Activated CD4-positive, CD25-positive, alpha-beta regulatory T cell treated with anti-CD3 and anti-CD28 coated beads, Interleukin-2, amount 50 U/mL, for 72 hours (primary cell): ENCODE measurements around the gene MRGPRE.

Experiments used
- DNase-seq: peaks from one replicate; pipeline ENCODE4 v3.0.0; 2021

The MRGPRE gene

GRCh38 chr11:3208272-3208671 lies 23.9 kb downstream of the MRGPRE start:
- no peak for DNase-seq

- no peak for DNase-seq
These were observed 24.6 kb downstream of the MRGPRE start for GRCh38 chr11:3207526-3208189.

DNA sequence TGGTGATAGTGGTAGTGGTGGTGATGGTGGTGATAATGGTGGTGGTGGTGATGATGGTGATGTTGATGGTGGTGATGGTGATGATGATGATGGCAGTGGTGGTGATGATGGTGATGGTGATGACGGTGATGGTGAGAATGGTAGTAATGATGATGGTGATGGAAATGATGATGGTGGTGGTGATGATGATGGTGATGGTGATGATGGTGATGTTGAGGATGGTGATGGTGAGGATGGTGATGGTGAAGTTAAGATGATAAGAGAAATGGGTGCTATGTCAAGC lies 25.4 kb downstream of the MRGPRE start:
- no peak for DNase-seq

DNA sequence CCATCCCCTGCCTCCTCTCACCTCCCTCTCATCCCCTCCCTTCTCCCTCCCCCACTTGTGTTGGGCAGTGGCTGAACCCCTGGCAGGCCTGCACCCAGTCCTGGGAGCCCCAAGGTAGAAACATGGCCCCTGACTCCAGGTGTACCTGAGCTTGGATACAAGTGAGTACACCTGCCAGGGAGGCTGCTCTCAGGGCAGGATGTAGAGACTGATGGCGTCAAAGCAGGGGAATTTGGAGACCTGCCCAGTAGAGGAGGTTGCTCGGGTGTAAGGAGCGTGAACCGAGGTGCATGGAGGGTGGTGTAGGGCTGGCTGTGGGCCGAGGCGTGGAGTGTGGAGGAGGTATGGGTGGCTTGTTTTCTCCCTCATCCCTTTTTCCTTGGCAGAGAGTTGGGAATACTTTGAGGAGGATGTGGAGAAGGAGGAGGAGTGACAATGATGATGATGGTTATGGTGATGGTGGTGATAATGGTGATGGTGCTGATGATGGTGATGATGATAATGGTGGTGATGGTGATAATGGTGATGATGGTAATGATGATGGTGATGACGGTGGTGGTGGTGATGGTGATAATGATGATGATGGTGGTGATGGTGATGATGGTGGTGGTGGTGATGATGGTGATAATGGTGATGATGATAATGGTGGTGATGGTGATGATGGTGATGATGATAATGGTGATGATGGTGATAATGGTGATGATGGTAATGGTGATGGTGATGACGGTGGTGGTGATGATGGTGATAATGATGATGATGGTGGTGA lies 25.9 kb downstream of the MRGPRE start:
- no peak for DNase-seq

DNA sequence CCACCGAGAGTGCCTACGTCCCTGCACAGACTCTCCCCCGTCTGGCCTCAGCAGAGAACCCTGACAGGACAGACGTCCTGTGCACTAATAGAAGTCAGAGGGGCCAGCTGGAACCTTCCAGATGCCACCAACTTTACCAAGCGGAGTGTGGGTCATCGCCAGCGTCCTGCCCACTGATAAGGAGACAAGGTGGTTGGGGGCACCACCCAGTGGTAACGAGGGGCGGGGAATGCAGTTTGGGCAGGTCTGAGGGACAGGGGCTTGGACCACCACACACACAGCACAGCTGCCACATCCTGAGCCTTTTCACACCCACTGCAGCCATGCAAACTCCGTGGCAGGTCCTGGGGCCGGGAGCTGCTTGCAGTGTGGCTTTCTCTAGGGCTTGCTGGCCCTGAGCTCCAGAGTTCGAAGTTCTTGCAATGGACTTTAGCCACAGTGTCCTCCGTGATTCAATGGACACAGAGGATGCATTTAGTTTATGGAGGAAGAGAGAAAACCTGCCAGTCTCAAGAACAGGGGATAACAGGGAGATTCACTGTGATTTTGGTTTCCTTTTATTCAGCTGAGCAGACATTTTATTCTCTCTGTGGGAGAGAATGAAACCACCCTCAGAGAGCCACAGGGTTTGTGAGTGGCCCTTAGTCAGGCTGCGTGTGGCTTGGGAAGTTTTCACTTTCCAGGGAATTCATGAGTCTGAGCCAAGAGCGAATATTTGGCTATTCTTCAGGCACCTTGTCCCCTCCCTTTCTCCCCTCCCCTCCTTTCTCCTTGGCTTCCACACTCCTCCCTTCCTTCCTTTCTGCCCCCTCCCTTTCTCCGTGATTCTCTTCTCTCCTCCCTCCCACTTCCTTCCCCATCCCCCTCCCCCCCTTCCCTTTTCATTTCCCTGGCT lies 26.7 kb downstream of the MRGPRE start:
- no peak for DNase-seq

- no peak for DNase-seq
These were observed 27.8 kb downstream of the MRGPRE start for GRCh38 chr11:3204141-3205015.

- no peak for DNase-seq
These were observed 28.8 kb downstream of the MRGPRE start for GRCh38 chr11:3203221-3204043.

GRCh38 chr11:3202759-3203158 lies 29.5 kb downstream of the MRGPRE start:
- no peak for DNase-seq

- no peak for DNase-seq
These were observed 29.9 kb downstream of the MRGPRE start for GRCh38 chr11:3202305-3202704.

DNA sequence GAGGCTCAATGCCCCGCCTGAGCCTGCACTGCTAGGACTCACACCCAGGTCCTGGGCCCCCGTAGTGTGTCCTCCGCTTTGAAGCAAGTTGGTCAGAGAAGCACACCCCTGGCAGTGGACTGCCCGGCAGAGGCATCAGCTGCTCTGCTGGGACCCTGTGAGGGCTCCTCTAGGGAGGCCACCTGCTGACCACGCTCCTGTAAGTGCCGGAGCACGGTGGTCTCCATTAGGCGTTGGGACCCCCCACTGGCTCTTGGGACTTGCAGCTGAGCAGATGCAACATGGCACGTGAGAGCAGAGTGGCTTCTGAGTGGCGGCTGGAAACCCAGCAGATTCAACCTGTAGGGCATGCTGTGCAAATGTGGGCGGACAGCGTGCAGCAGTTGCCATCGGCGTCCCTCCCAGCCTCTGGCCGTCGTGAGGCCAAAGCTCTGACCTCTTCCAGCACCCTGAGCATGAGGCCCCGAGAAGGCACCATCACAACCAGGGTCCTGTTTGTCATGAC lies 30.5 kb downstream of the MRGPRE start:
- DNase-seq = peak; percentile 21

DNA sequence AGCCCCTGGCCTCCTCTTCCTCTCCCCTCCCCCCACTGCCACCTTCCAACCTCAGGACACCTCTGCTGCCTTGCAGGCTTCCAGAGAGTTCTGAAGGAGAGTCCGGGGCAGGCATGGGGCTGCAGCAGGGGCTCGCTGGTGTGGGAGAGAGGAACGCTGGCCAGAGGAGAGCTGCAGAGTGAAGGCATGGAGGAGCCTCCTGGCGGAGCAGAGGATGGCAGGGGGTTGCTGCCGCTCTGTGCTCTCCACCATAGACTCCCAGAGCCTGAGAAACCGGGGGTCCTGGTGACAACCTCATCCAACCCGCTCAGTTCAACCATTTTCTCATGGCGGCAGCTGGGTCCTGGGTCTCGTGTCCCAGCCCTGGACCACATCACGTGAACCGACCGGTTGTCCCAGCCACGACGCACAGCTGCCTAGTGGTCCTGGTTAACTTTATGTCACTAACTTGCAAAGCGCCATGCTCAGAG lies 31.1 kb downstream of the MRGPRE start:
- DNase-seq = peak; percentile 21

- peak; percentile 24 for DNase-seq
These were observed 31.7 kb downstream of the MRGPRE start for GRCh38 chr11:3200388-3201111.

DNA sequence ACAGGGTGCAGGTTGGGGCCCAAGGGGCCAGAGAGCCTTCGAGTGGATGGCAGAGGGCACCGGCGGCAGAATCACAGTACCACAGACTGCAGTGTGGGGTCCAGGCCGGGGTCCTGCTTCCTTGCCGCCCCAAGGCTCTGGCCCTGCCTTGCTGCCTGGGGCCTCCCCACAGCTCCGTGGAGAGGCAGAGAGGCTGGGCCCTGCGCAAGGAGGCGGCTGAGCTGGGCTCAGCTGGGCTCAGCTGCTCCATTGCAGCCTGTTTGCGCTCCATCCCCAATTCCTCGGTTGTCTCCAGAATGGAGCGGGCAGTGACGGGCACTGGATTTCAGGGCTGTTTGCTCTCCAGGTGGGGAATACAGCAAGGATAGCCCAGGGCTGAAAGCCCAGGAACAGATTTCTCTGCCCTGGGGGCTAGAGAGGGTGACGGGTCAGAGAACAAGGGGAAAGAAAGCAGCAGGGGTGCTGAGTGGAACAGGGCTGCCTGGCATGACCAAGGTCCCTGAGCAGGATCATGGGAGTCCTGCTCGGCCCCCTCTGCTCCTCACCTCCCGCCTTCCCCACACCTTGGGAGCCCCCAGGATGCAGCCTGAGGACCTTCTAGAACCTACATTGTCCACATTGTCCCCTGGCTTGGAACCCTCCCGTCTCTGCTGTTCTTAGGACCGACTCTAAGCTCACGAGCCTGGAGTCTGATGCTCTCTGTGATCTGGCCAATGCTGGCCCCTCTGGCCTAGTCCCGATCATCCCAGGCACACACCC lies 32.5 kb downstream of the MRGPRE start:
- no peak for DNase-seq

GRCh38 chr11:3198815-3199214 lies 33.4 kb downstream of the MRGPRE start:
- DNase-seq = no peak

- DNase-seq = no peak
These were observed 34.2 kb downstream of the MRGPRE start for GRCh38 chr11:3197878-3198528.

DNA sequence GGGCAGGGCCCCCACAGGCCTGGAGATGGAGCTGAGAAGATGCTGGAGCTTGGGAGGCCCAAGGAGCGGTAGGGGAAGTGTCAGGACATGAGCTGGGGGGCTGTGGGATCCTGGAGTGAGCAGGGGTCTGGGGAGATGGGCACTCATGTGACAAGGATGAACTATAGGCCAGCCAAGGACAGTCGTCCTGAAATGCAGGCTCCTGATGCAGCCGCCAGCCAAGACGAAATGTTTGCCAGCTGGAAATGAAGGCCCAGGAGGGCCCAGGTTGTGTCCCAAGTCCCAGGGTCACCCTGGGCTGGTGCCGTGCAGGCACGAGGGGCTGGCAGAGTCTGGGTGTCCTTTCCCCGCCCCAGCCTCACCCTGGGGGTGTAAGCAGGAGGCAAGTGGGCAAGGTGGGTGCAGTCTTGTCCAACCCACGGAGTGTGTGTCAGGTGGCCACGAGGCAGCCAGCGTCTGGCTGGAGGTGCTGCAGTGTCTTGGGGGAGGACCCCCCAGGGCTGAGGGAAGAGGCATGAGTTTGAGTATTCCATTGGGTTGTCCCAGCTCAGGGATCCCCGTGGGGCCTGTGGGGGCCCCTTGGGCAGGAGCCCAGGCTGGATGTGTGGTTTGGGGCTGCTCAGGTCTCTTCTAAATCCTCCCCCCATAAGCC lies 35.0 kb downstream of the MRGPRE start:
- no peak for DNase-seq

GRCh38 chr11:3196161-3197043 lies 35.8 kb downstream of the MRGPRE start:
- no peak for DNase-seq
